RWPE2 (cell line): Measurements from ENCODE around the gene SUN1.

Source experiments
- ATAC-seq: fragments of 200-7000 bp; cut with Tn5 transposase; 3 replicates; pipeline ENCODE4 v1.9.1; 2021; ENCODE audit warnings: low read depth
- DNase-seq: peaks from one replicate; pipeline ENCODE4 v3.0.0-alpha.2; 2020; ENCODE audit warnings: low spot score
- H3K27ac ChIP-seq: fragments of 450-650 bp; 2 replicates; pipeline ENCODE4 v1.5.1; 2017; ENCODE audit warnings: mild to moderate bottlenecking; ENCODE audit not compliant: poor library complexity, severe bottlenecking
- H3K27me3 ChIP-seq: fragments of 250-450 bp; sonication (Bioruptor Pico); 2 replicates; pipeline ENCODE4 v1.5.1; 2021; ENCODE audit warnings: mild to moderate bottlenecking, moderate library complexity; ENCODE audit not compliant: insufficient read depth, poor library complexity, severe bottlenecking
- H3K36me3 ChIP-seq: fragments of 250-450 bp; sonication (Bioruptor Pico); 2 replicates; pipeline ENCODE4 v1.5.1; 2020; ENCODE audit warnings: low read depth, mild to moderate bottlenecking, moderate library complexity
- H3K4me1 ChIP-seq: fragments of 250-450 bp; sonication (Bioruptor Pico); 2 replicates; pipeline ENCODE4 v1.5.1; 2021; ENCODE audit warnings: mild to moderate bottlenecking, moderate library complexity; ENCODE audit not compliant: insufficient read depth, poor library complexity, severe bottlenecking
- H3K4me3 ChIP-seq: fragments of 250-450 bp; sonication (Bioruptor Pico); 2 replicates; pipeline ENCODE4 v1.5.1; 2021; ENCODE audit warnings: mild to moderate bottlenecking, moderate library complexity; ENCODE audit not compliant: severe bottlenecking
- H3K9me3 ChIP-seq: fragments of 250-450 bp; sonication (Bioruptor Pico); 2 replicates; pipeline ENCODE4 v1.5.1; 2021; ENCODE audit warnings: mild to moderate bottlenecking, moderate library complexity; ENCODE audit not compliant: severe bottlenecking
- CTCF ChIP-seq: fragments of 450-650 bp; IDR thresholded peaks from one replicate; pipeline ENCODE4 v1.5.1; 2017; ENCODE audit warnings: mild to moderate bottlenecking, moderate library complexity; ENCODE audit not compliant: poor library complexity, severe bottlenecking

Gene SUN1

GRCh38 chr7:805261-805660 is 27.0 kb upstream of the SUN1 start:
- Histone ChIP-seq H3K36me3 (no peaks in the 10 kb centered on the region), H3K27ac (no peak overlapping the region), H3K27me3 (no peaks in the 10 kb centered on the region), H3K4me1 (no peaks in the 10 kb centered on the region), H3K4me3 (no peak overlapping the region), H3K9me3 (no peaks in the 10 kb centered on the region)
- ATAC-seq (no peak), DNase-seq (no peak)
- no peak for TF ChIP-seq CTCF

GRCh38 chr7:815284-816216 is 16.7 kb upstream of the SUN1 start:
- Histone ChIP-seq H3K9me3 (no peaks in the 10 kb centered on the region), H3K27ac (peak overlapping the region; percentile 61), H3K27me3 (no peaks in the 10 kb centered on the region), H3K4me1 (peaks cover 29% of the 10 kb centered on the region), H3K36me3 (peaks cover 19% of the 10 kb centered on the region), H3K4me3 (peak overlapping the region; percentile 32)
- ATAC-seq, result no peak; the same call in 2 of the 3 replicates
- no peak for TF ChIP-seq CTCF
- no peak for DNase-seq

- H3K9me3 ChIP-seq, result no peaks in the 10 kb centered on the region
- DNase-seq (peak; percentile 98), ATAC-seq (peak; percentile 91)
- H3K4me3 ChIP-seq, result peak overlapping the region; percentile 97
- H3K36me3 ChIP-seq, result peaks cover 19% of the 10 kb centered on the region
- peaks cover 29% of the 10 kb centered on the region for H3K4me1 ChIP-seq
- TF ChIP-seq CTCF, result no peak
- no peaks in the 10 kb centered on the region for H3K27me3 ChIP-seq
- peak overlapping the region; percentile 61 for H3K27ac ChIP-seq
Observed at GRCh38 chr7:816300-816750, 16.0 kb upstream of the SUN1 start.

GRCh38 chr7:816751-817671 is 15.3 kb upstream of the SUN1 start:
- H3K36me3 ChIP-seq, result peaks cover 21% of the 10 kb centered on the region
- peak overlapping the region; percentile 61 for H3K27ac ChIP-seq
- peaks cover 29% of the 10 kb centered on the region for H3K4me1 ChIP-seq
- H3K27me3 ChIP-seq, result no peaks in the 10 kb centered on the region
- H3K4me3 ChIP-seq, result peak overlapping the region; percentile 97
- TF ChIP-seq CTCF, result no peak
- H3K9me3 ChIP-seq, result no peaks in the 10 kb centered on the region
- DNase-seq (no peak), ATAC-seq (no peak)
